Hindlimb muscle (tissue), 1 donor: Measurements from ENCODE around the gene ODAD3. TPM values are rescaled to one million over a fixed set of nuclear protein-coding genes. Genes with fewer than 3 reads are reported as not detected.
"Not testable (repeated sequence)": the region's sequence is repeated elsewhere in the genome, so short reads cannot be mapped to it uniquely, and the experiment has no call there.

ENCODE experiments used
- DNase-seq: peaks from one replicate; pipeline ENCODE4 v3.0.0-alpha.2; 2013
- polyA plus RNA-seq: library from polyadenylated mRNA; unstranded; fragments of 120-200 nt; gene quantifications from one replicate; pipeline ENCODE4 v1.2.1, GENCODE V29; 2013; ENCODE audit not compliant: insufficient read length

Gene ODAD3
- 0.30 TPM for polyA plus RNA-seq

GRCh38 chr19:11435057-11435832, at the start of gene ODAD3, which contains the start of gene PRKCSH:
TSS of gene ODAD3 (minus strand) at chr19:11435121. CDS start at chr19:11435016, 105 bp downstream.
TSS of gene PRKCSH (plus strand) at chr19:11435635. CDS start at chr19:11436118, 483 bp downstream.
- DNase-seq: peak; percentile 99

GRCh38 chr19:11483366-11484111, 48.6 kb upstream of the ODAD3 start:
- no peak for DNase-seq

- peak; percentile 84 for DNase-seq
Observed at GRCh38 chr19:11482384-11483050, 47.6 kb upstream of the ODAD3 start.

GRCh38 chr19:11481534-11482383, 46.8 kb upstream of the ODAD3 start:
- DNase-seq: peak; percentile 44

GRCh38 chr19:11480715-11481533, 46.0 kb upstream of the ODAD3 start, which contains the start of gene ELAVL3:
TSS of gene ELAVL3 (minus strand) at chr19:11481046. CDS start at chr19:11480608, 438 bp downstream.
- no peak for DNase-seq

- no peak for DNase-seq
Observed at GRCh38 chr19:11479898-11480714, 45.2 kb upstream of the ODAD3 start.

- no peak for DNase-seq
Observed at GRCh38 chr19:11479090-11479897, 44.4 kb upstream of the ODAD3 start.

GRCh38 chr19:11478167-11479089, 43.5 kb upstream of the ODAD3 start:
- no peak for DNase-seq

- DNase-seq: no peak
Observed at GRCh38 chr19:11475861-11476260, 40.9 kb upstream of the ODAD3 start.

- not testable (repeated sequence) for DNase-seq
Observed at GRCh38 chr19:11475343-11475742, 40.4 kb upstream of the ODAD3 start.

GRCh38 chr19:11473725-11474124, 38.8 kb upstream of the ODAD3 start:
- DNase-seq: no peak

- not testable (repeated sequence) for DNase-seq
Observed at GRCh38 chr19:11468266-11468845, 33.4 kb upstream of the ODAD3 start.

GRCh38 chr19:11465600-11465999, 30.7 kb upstream of the ODAD3 start:
- DNase-seq: no peak

- no peak for DNase-seq
Observed at GRCh38 chr19:11464333-11465265, 29.7 kb upstream of the ODAD3 start.

- no peak for DNase-seq
Observed at GRCh38 chr19:11463391-11463790, 28.5 kb upstream of the ODAD3 start.

- no peak for DNase-seq
Observed at GRCh38 chr19:11461453-11461852, 26.5 kb upstream of the ODAD3 start.

GRCh38 chr19:11460207-11460606, 25.3 kb upstream of the ODAD3 start:
- DNase-seq: no peak
